HEK293 (cell line): ENCODE data around the gene ALOX15.

Experiments
- CTCF ChIA-PET: fragments of 350-600 bp; formaldehyde crosslinking; extraction: SDS; loops from one replicate; lab custom pipeline; 2021; ENCODE audit warnings: antibody characterized with exemption; lab: Yijun Ruan, JAX
- POLR2A ChIA-PET: fragments of 300-600 bp; formaldehyde crosslinking; extraction: SDS; loops from one replicate; lab custom pipeline; 2020; ENCODE audit warnings: antibody characterized with exemption, inconsistent platforms; lab: Yijun Ruan, JAX
- H3K27ac ChIP-seq: fragments of 200-500 bp; sonication (Bioruptor generic); 2 replicates; pipeline ENCODE4 v1.5.1; 2014; ENCODE audit warnings: low read depth, low read length, control low read depth, inconsistent platforms; ENCODE audit errors: extremely low read depth
- H3K36me3 ChIP-seq, 2 experiments: fragments of 200-500 bp in 1 of 2; sonication (Bioruptor generic) in 1 of 2; 1 replicate in 1 of 2; 2 replicates in 1 of 2; pipeline ENCODE4 v1.5.1; 2014 to 2017; ENCODE audit warnings: inconsistent platforms in 2 of 2, low read length in 2 of 2; ENCODE audit not compliant: control insufficient read depth in 2 of 2, insufficient read depth in 1 of 2
- H3K4me1 ChIP-seq: fragments of 200-500 bp; sonication (Bioruptor generic); 2 replicates; pipeline ENCODE4 v1.5.1; 2014; ENCODE audit warnings: mild to moderate bottlenecking, low read length, inconsistent platforms; ENCODE audit not compliant: control insufficient read depth, insufficient read depth
- H3K4me3 ChIP-seq: 2 replicates; pipeline ENCODE4 v1.5.1; 2011; ENCODE audit warnings: low read depth, mild to moderate bottlenecking, control low read depth, low read length, moderate library complexity
- H3K9me3 ChIP-seq: fragments of 200-500 bp; sonication (Bioruptor generic); 2 replicates; pipeline ENCODE4 v1.5.1; 2014; ENCODE audit warnings: low read depth, low read length, inconsistent platforms; ENCODE audit not compliant: control insufficient read depth, insufficient read depth
- GFI1B ChIP-seq: fragments of 450-650 bp; formaldehyde crosslinking; IDR thresholded peaks from 2 replicates; pipeline ENCODE4 v1.5.1; 2016; ENCODE audit warnings: missing biosample characterization, missing genetic modification characterization
- GLIS1 ChIP-seq: fragments of 450-650 bp; formaldehyde crosslinking; IDR thresholded peaks from 2 replicates; pipeline ENCODE4 v1.5.1; 2016; ENCODE audit warnings: missing biosample characterization, missing genetic modification characterization
- HIC1 ChIP-seq: fragments of 450-650 bp; formaldehyde crosslinking; IDR thresholded peaks from 2 replicates; pipeline ENCODE4 v1.5.1; 2016; ENCODE audit warnings: missing biosample characterization, missing genetic modification characterization
- PRDM6 ChIP-seq: fragments of 450-650 bp; formaldehyde crosslinking; IDR thresholded peaks from 2 replicates; pipeline ENCODE4 v1.5.1; 2017; ENCODE audit warnings: missing biosample characterization, missing genetic modification characterization
- SETDB1 ChIP-seq: IDR thresholded peaks from one replicate; pipeline ENCODE4 v1.6.1; 2017; ENCODE audit warnings: mild to moderate bottlenecking, low read length, moderate library complexity, mixed read lengths; ENCODE audit not compliant: insufficient read length
- YY1 ChIP-seq: fragments of 450-650 bp; formaldehyde crosslinking; IDR thresholded peaks from 2 replicates; pipeline ENCODE4 v1.5.1; 2018; ENCODE audit warnings: missing biosample characterization, missing genetic modification characterization
- ZBTB1 ChIP-seq: fragments of 450-650 bp; formaldehyde crosslinking; IDR thresholded peaks from 2 replicates; pipeline ENCODE4 v1.5.1; 2016; ENCODE audit warnings: missing biosample characterization, missing genetic modification characterization
- ZBTB11 ChIP-seq: fragments of 450-650 bp; formaldehyde crosslinking; conservative IDR thresholded peaks from 2 replicates; pipeline ENCODE4 v1.5.1; 2016; ENCODE audit warnings: low read depth, missing biosample characterization, missing genetic modification characterization
- ZNF132 ChIP-seq: fragments of 450-650 bp; formaldehyde crosslinking; IDR thresholded peaks from 2 replicates; pipeline ENCODE4 v1.5.1; 2017; ENCODE audit warnings: missing biosample characterization, missing genetic modification characterization, borderline replicate concordance
- ZNF211 ChIP-seq: fragments of 450-650 bp; formaldehyde crosslinking; IDR thresholded peaks from 2 replicates; pipeline ENCODE4 v1.5.1; 2016; ENCODE audit warnings: low read depth, missing biosample characterization, missing genetic modification characterization
- ZNF26 ChIP-seq: fragments of 450-650 bp; formaldehyde crosslinking; IDR thresholded peaks from 2 replicates; pipeline ENCODE4 v1.5.1; 2016; ENCODE audit warnings: missing biosample characterization, missing genetic modification characterization
- ZNF324 ChIP-seq: fragments of 450-650 bp; formaldehyde crosslinking; IDR thresholded peaks from 2 replicates; pipeline ENCODE4 v1.5.1; 2016; ENCODE audit warnings: missing biosample characterization, missing genetic modification characterization
- ZNF510 ChIP-seq: fragments of 450-650 bp; formaldehyde crosslinking; IDR thresholded peaks from 2 replicates; pipeline ENCODE4 v1.5.1; 2018; ENCODE audit warnings: mild to moderate bottlenecking, missing genetic modification characterization, missing biosample characterization; ENCODE audit not compliant: insufficient replicate concordance
- ZNF514 ChIP-seq: fragments of 450-650 bp; formaldehyde crosslinking; IDR thresholded peaks from 2 replicates; pipeline ENCODE4 v1.5.1; 2016; ENCODE audit warnings: missing biosample characterization, missing genetic modification characterization
- ZNF530 ChIP-seq: fragments of 450-650 bp; formaldehyde crosslinking; IDR thresholded peaks from 2 replicates; pipeline ENCODE4 v1.5.1; 2016; ENCODE audit warnings: low read depth, missing biosample characterization, missing genetic modification characterization
- ZNF548 ChIP-seq: fragments of 450-650 bp; formaldehyde crosslinking; IDR thresholded peaks from 2 replicates; pipeline ENCODE4 v1.5.1; 2016; ENCODE audit warnings: missing biosample characterization, missing genetic modification characterization
- ZNF654 ChIP-seq: fragments of 450-650 bp; formaldehyde crosslinking; IDR thresholded peaks from 2 replicates; pipeline ENCODE4 v1.5.1; 2016; ENCODE audit warnings: low read depth, missing biosample characterization, missing genetic modification characterization
- ZNF658 ChIP-seq: fragments of 450-650 bp; formaldehyde crosslinking; IDR thresholded peaks from 2 replicates; pipeline ENCODE4; 2016; ENCODE audit warnings: missing biosample characterization, missing genetic modification characterization
- ZNF670 ChIP-seq: fragments of 450-650 bp; formaldehyde crosslinking; IDR thresholded peaks from 2 replicates; pipeline ENCODE4 v1.5.1; 2016; ENCODE audit warnings: missing biosample characterization, missing genetic modification characterization, low read depth
- ZNF677 ChIP-seq: fragments of 450-650 bp; IDR thresholded peaks from 2 replicates; pipeline ENCODE4 v1.5.0; 2018; ENCODE audit warnings: missing biosample characterization, mild to moderate bottlenecking, missing genetic modification characterization, moderate library complexity
- ZNF776 ChIP-seq: fragments of 450-650 bp; formaldehyde crosslinking; IDR thresholded peaks from 2 replicates; pipeline ENCODE4 v1.5.0; 2017; ENCODE audit warnings: missing biosample characterization, missing genetic modification characterization, borderline replicate concordance
- ZNF791 ChIP-seq: fragments of 450-650 bp; formaldehyde crosslinking; IDR thresholded peaks from 2 replicates; pipeline ENCODE4 v1.5.1; 2016; ENCODE audit warnings: missing biosample characterization, missing genetic modification characterization
- ZSCAN4 ChIP-seq: fragments of 450-650 bp; formaldehyde crosslinking; IDR thresholded peaks from 2 replicates; pipeline ENCODE4 v1.5.1; 2017; ENCODE audit warnings: missing biosample characterization, missing genetic modification characterization

Gene ALOX15

GRCh38 chr17:4594931-4595684 is 46.4 kb downstream of the ALOX15 start:
- no peaks in the 10 kb centered on the region for H3K36me3 ChIP-seq
- H3K4me3 ChIP-seq, result no peak overlapping the region
- peaks cover 11% of the 10 kb centered on the region for H3K4me1 ChIP-seq
- TF ChIP-seq HIC1 (tag by site-specific recombination) (0 out of 2 replicates have a peak, but pooled peaks have one; percentile 19), ZNF658 (tag by site-specific recombination) (no peak), ZBTB11 (tag by site-specific recombination) (no peak), YY1 (tag by site-specific recombination) (no peak), ZBTB1 (tag by site-specific recombination) (no peak)
- no peak overlapping the region for H3K27ac ChIP-seq
- H3K9me3 ChIP-seq, result no peaks in the 10 kb centered on the region
- POLR2A ChIA-PET, result no interaction called here
- CTCF ChIA-PET, result interaction anchor here (0.6 to 1.2 kb wide), 4 partner anchors 28 to 37 kb away, joined by 3 to 6 read pairs (median 3); no protein-coding TSS in a partner anchor

- H3K4me1 ChIP-seq, result peaks cover 4% of the 10 kb centered on the region
- TF ChIP-seq SETDB1 (no peak), ZSCAN4 (tag by site-specific recombination) (no peak), GLIS1 (tag by site-specific recombination) (no peak), ZNF658 (tag by site-specific recombination) (no peak), ZNF514 (tag by site-specific recombination) (no peak), ZNF548 (no peak), PRDM6 (no peak), ZNF211 (no peak), ZNF776 (no peak), ZNF654 (no peak), ZNF530 (tag by site-specific recombination) (no peak), ZNF324 (tag by site-specific recombination) (no peak), ZNF677 (no peak), GFI1B (tag by site-specific recombination) (no peak), ZNF510 (tag by site-specific recombination) (no peak), ZNF132 (tag by site-specific recombination) (no peak), ZNF670 (tag by site-specific recombination) (no peak), ZNF26 (tag by site-specific recombination) (no peak), ZNF791 (tag by site-specific recombination) (no peak)
- ChIA-PET CTCF (interaction anchor here (0.6 to 1.2 kb wide), 4 partner anchors 9 to 38 kb away, joined by 3 to 6 read pairs (median 4); no protein-coding TSS in a partner anchor), POLR2A (no interaction called here)
- H3K4me3 ChIP-seq, result no peak overlapping the region
- H3K36me3 ChIP-seq, result no peaks in the 10 kb centered on the region
- H3K27ac ChIP-seq, result no peak overlapping the region
- no peaks in the 10 kb centered on the region for H3K9me3 ChIP-seq
These were observed 47.1 kb downstream of the ALOX15 start for GRCh38 chr17:4594406-4594805.
